Head of caudate nucleus (tissue), 42 donors: ENCODE data around the gene TTC5.
"Not testable (repeated sequence)": the region's sequence is repeated elsewhere in the genome, so short reads cannot be mapped to it uniquely, and the experiment has no call there.

Experiments
- DNase-seq, 42 donors: peaks; one replicate each; pipeline versions ENCODE4 v3.0.0 to v3.0.0-alpha.2; 2020 to 2021; ENCODE audit warnings: mixed read lengths in 7 of 42
- intact Hi-C: fragments of 100-400 bp; cut with DNase I; formaldehyde crosslinking; loops from one replicate; pipeline ENCODE4 v1.15.0; 2022

Gene TTC5

DNA sequence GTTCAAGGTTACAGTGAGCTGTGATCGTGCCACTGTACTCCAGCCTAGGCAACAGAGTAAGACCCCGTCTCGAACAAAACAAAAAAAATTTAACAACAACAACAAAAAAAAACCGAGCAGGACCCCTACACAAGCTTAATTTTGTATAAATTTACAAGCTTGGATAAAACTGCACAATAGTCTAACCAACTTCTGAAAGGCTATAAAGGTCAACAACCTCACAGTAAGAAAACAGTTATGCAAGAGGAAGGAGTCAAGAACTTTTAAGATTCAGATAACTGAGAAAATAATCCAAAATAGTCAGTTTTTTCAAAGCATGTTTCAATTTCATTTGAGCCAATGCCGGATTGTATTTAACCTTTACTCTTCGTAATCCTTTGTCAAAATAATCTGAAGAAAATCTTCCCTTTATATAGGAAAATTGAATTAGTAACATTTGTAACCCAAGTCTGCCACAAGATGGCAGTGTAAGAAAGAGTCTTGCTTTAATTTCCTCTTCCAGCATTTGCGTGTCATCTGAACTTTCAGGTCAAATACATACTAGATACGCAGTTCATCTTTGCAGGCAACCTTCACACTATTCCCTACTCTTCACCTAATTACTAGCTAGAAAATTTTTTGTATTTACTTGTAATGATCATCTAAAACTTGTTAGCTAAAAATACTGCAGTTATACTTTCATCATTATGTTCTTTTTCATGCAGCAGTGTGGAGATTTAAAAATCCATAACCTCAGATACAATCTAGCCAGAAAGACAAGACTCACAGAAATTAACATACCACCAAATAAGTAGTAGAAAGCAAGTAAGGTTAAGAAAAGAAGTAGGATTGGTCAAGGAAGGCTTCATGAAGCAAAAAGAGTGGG, 21.5 kb upstream of the TTC5 start:
- DNase-seq: peak in 11 of 42 donors; percentile 15 to 73 (median 45)
- intact Hi-C loops: loop anchor here (5.0 kb wide), 2 partner anchors 280 to 355 kb away; partner anchors contain the start of gene RNASE4

DNA sequence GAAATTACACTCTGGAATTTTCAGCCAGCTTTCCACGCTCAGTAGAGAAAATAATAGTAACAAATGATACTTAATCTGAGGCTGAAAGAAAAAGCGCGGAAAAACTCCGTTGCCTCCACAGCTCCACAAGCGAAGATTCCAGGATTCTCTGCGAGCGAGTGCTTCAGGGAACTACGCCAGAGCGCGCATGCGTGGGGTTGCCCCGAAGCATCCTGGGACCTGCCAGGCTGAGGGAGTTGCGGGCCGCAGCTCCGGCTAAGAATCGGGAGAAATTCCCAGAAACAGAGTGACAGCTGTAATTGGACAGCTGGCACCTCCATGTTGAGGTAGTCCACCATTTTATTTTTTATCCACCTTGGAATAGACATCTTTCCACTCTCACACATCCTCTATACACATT, 12.0 kb upstream of the TTC5 start:
- intact Hi-C loops: no loop called here
- DNase-seq: no peak

DNA sequence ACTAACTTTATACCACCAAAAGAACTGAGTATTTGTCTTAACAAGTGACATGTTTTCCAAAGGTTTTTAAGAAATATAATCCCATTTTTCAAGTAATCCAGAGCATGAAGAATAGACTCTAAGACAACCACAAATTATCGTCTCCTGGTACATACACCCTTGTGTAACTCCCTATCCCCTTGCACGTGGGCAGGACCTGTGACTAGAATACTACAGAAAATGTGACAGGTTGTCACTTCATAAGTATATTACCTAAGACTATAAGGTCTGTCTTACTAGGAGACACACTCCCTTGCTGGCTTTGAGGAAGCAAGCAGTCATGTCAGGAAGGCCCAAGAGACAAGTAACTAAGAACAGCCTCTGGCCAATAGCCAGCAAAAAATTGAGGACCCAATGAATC, 8.3 kb upstream of the TTC5 start:
- intact Hi-C loops: no loop called here
- peak in 34 of 42 donors; percentile 8 to 81 (median 41) for DNase-seq

DNA sequence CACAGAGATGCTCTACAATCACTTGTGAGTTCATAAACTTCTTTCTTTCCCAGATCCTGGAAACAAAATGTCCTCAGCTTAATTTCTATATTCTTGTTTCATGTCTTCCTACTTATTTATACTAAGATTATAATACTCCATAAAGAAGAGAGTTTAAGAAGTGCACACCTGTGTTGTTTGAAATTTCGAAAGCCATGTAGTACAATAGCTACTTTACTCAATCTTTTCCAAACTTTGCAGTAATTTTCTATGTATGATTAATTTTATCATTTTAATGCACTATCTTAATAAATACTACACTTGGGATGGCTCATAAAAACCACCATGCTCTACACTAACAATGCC, 300 bp upstream of the TTC5 start:
- DNase-seq: no peak
- intact Hi-C loops: no loop called here

DNA sequence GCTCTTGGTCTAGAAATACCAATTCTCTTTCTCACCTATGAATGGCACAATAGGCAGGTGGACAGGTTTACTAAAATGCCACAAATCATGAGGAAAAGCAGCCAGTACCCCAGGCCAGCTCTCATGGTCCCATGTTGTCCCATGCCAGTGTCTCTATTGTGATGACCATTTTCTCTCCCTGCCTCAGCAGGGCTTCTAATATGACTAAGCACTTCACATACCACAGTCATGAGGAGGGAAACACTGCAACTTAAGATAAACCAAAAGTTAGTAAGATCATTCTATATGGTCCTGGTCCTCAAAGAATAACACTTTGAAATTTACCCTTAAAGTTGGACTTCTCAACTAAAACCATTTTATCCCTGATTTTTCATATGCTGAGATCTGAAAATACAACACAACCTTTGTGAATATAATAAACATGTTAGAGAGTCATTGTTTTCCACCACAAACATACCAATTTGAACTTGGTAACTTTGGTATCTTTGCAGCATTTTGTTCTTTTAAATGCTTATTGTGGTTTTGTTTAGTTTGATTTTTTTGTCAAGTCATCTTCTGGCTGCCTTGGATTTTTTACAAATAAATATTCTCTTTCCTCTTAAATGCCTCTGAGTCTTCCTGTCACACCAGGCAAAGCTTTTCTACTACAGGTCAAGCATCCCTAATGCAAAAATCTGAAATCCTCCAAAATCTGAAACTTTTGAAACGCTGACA, 3.6 kb downstream of the TTC5 start:
- no peak for DNase-seq
- intact Hi-C loops: no loop called here

DNA sequence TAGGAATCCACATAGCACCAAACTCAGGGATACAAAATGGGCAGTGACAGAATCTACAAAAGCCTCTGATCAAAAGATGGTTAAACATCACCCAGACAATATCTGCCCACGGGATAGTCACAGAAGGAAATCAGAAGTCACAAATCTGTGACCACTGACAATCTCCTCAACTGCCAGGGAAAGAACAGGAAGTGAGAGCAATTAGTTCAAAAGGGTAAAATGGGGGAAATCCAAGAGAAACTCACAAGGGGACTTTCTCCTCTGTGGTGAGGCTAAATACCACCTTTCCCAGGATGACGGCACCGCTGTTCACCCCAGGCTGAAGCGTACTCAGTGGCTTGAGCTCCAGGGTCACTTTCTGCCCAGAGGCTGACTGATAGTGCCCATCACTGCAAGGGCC, 10.7 kb downstream of the TTC5 start:
- intact Hi-C loops: no loop called here
- no peak for DNase-seq

DNA sequence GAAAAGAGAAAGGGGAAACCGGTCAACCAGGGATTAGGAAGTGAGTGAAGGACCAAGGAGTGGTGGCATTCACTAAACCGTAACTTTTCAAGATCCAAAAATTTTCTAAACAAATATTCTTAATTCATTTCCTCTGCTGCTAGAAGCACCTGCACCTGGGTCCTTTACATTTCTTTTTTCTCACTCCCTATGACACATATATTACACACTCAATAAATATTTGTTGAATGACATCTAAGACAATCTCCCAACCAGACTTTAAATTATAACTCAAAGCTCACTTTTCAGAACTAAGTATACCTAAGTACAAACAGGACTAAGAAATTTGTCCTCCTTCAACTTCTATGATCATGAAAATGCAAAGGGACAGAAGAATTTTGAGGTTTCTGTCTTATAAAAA, 11.1 kb downstream of the TTC5 start:
- no peak for DNase-seq
- intact Hi-C loops: no loop called here

DNA sequence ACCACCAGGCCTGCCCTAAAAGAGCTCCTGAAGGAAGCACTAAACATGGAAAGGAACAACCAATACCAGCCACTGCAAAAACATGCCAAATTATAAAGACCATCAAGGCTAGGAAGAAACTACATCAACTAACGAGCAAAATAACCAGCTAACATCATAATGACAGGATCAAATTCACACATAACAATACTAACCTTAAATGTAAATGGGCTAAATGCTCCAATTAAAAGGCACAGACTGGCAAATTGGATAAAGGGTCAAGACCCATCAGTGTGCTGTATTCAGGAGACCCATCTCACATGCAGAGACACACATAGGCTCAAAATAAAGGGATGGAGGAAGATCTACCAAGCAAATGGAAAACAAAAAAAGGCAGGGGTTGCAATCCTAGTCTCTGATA, 23.8 kb downstream of the TTC5 start:
- intact Hi-C loops, DNase-seq: not testable (repeated sequence)

DNA sequence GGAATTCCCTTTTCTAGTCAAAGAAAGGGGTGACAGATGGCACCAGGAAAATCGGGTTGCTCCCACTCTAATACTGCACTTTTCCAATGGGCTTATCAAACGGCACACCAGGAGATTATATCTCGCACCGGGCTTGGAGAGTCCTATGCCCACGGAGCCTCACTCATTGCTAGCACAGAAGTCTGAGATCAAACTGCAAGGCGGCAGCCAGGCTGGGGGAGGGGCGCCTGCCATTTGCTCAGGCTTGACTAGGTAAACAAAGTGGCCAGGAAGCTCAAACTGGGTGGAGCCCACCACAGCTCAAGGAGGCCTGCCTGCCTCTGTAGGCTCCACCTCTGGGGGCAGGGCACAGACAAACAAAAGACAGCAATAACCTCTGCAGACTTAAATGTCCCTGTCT, 25.5 kb downstream of the TTC5 start:
- DNase-seq, intact Hi-C loops: not testable (repeated sequence)

DNA sequence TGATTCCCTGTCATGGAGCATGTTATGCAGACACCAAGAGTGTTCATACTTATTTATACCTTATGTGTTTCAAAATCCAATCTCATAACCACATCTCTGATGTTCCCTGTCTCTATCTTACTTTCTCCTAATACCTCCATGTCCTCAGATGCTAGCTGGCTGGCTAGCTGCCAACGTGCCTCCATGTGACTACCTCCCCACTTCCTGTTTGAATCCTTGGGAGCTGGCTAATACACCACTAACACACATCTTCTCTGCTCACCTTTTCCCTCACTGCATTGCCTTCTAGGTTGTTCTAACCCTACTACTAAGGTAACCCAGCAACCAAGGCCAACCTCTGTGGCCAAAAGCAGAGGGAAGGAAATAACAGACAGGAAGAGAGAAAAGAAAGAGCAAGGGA, 27.3 kb downstream of the TTC5 start:
- DNase-seq: peak in 8 of 42 donors; percentile 0 to 48 (median 14)
- intact Hi-C loops: no loop called here

DNA sequence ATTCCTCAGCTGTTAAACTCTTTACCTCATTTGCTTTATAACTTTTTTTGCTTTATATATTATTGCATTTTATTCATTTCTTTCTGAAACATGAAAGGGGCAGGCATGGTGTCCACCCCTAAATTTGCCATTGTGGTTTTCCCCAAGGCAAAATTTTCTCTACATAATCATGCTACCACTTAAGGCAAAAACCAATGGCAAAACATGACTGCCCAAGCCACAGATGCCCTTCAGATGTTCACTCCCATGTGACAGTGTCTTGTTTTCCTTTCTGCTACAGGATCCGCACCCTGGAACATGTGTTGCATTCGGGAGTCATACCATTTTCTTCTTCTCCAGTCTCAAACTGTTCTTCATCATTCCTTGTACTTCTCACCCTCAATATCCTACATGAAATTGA, 28.3 kb downstream of the TTC5 start:
- no peak for DNase-seq
- intact Hi-C loops: no loop called here

DNA sequence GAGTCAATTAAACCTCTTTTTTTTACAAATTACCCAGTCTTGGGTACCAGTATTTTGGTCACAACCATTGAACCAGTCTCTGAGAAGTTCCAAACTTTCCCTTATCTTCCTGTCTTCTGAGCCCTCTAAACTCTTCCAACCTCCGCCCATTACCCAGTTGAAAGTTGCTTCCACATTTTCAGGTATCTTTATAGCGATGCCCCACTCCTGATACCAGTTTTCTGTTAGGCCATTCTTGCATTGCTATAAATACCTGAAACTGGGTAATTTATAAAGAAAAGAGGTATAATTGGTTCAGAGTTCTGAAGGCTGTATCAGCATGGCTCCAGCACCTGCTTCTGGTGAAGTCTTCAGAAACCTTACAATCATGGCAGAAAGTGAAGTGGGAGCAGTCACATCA, 31.7 kb downstream of the TTC5 start:
- intact Hi-C loops: no loop called here
- no peak for DNase-seq

DNA sequence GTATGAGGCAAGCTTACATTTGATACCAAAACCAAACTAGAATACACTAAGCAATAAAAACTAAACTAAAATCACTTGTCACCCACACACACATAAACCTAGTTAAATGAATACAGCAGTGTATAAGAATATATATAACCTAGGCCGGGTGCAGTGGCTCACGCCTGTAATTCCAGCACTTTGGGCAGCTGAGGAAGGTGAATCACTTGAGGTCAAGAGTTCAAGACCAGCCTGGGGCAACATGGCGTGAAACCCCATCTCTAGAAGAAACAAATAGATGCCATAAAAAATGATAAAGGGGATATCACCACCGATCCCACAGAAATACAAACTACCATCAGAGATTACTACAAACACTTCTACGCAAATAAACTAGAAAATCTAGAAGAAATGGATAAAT, 41.4 kb downstream of the TTC5 start:
- DNase-seq, intact Hi-C loops: not testable (repeated sequence)

DNA sequence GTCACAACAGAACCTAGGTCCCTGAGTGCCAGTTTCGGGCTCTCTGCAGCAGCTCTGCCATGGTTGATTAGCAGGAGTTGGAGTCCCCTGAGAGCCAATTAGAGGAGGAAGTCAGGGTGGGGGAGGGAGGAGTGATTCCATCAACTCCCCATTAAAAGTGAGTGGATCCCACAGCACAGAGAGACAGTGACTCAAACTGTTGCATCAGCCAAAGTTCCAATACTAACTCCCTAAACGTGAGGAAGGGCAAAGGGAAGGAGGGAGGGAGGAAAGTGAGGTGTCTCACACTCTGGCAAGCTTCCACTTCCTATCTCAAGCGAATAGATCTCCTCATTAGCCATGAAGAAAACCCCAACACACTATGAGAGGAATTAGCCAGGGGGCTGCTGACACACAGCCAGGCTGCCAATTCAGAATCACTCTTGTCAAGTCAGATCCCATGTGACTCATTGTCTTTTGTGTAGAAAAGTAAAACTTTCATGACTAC, 43.1 kb downstream of the TTC5 start:
- intact Hi-C loops: no loop called here

DNA sequence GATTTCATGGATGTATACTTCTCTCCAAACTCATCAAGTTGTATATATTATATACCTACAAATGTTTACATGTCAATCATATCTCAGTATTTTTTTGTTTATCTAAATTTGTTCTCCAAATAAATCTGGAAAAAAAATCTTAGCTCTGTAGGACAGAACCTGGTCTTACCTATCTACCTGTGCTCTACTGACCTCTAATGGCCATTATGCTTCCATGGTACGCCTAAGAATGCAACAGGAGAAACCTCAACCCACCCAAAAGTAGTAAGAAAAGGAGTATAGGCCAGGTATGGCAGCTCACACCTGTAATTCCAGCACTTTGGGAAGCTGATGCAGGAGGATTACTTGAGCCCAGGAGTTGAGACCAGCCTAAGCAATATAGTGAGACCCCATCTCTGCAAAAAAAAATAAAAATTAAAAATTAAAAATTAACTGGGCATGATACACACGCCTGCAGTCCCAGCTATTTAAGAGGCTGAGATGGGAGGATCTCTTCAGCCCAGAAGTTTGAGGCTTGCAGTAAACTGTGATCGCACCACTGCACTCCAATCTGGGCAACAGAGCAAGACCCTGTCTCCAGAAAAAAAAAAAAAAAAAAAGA, 58.0 kb downstream of the TTC5 start:
- no peak for DNase-seq
- intact Hi-C loops: no loop called here

More for the DNA sequence above, 43.1 kb downstream of the TTC5 start:
- DNase-seq: no peak
